Hepatocyte (in vitro differentiated cells): Measurements from ENCODE around the gene NEK10. TPM values are rescaled to one million over a fixed set of nuclear protein-coding genes. Genes with fewer than 3 reads are reported as not detected.

Source experiments
- DNase-seq: peaks from one replicate; pipeline ENCODE4 v3.0.0-alpha.2; 2016; ENCODE audit warnings: low spot score
- H2AFZ ChIP-seq: fragments of 200-600 bp; sonication (generic); 2 replicates; pipeline ENCODE4 v1.6.0; 2016; ENCODE audit warnings: antibody characterized with exemption, mild to moderate bottlenecking
- H3K27ac ChIP-seq: fragments of 200-600 bp; sonication (generic); 2 replicates; pipeline ENCODE4 v1.5.1; 2016; ENCODE audit warnings: mild to moderate bottlenecking
- H3K27me3 ChIP-seq: fragments of 200-600 bp; sonication (generic); 2 replicates; pipeline ENCODE4 v1.6.1; 2016
- H3K36me3 ChIP-seq: fragments of 200-600 bp; sonication (generic); replicated peaks from 2 replicates; pipeline ENCODE4 v1.5.1; 2016; ENCODE audit warnings: low read depth; ENCODE audit not compliant: insufficient read depth
- H3K4me1 ChIP-seq: fragments of 200-600 bp; sonication (generic); 2 replicates; pipeline ENCODE4 v1.5.1; 2016; ENCODE audit warnings: mild to moderate bottlenecking, moderate library complexity; ENCODE audit not compliant: insufficient read depth
- H3K4me2 ChIP-seq: fragments of 200-600 bp; sonication (generic); 2 replicates; pipeline ENCODE4 v1.6.0; 2016
- H3K4me3 ChIP-seq: fragments of 200-600 bp; sonication (generic); 2 replicates; pipeline ENCODE4 v1.5.1; 2016; ENCODE audit warnings: mild to moderate bottlenecking
- H3K79me2 ChIP-seq: fragments of 200-600 bp; sonication (generic); 2 replicates; pipeline ENCODE4 v1.6.0; 2017; ENCODE audit warnings: mild to moderate bottlenecking
- H3K9me2 ChIP-seq: fragments of 200-600 bp; sonication (generic); replicated peaks from 2 replicates; pipeline ENCODE4 v1.6.0; 2017; ENCODE audit warnings: mild to moderate bottlenecking; ENCODE audit not compliant: insufficient read depth
- H3K9me3 ChIP-seq: fragments of 200-600 bp; sonication (generic); 2 replicates; pipeline ENCODE4 v1.5.1; 2016; ENCODE audit warnings: low read depth, mild to moderate bottlenecking
- H4K20me1 ChIP-seq: fragments of 200-600 bp; sonication (generic); 2 replicates; pipeline ENCODE4 v1.6.0; 2016; ENCODE audit warnings: mild to moderate bottlenecking; ENCODE audit not compliant: insufficient read depth, poor library complexity, severe bottlenecking
- EZH2 ChIP-seq: fragments of 200-600 bp; sonication (generic); IDR thresholded peaks from 2 replicates; pipeline ENCODE4 v1.6.1; 2016; ENCODE audit warnings: antibody characterized with exemption, mild to moderate bottlenecking, borderline replicate concordance
- EZH2phosphoT487 ChIP-seq: fragments of 200-600 bp; sonication (generic); IDR thresholded peaks from one replicate; pipeline ENCODE4 v1.6.1; 2018; ENCODE audit warnings: antibody characterized with exemption, mild to moderate bottlenecking, low read depth, moderate library complexity; ENCODE audit not compliant: unreplicated experiment, severe bottlenecking
- WGBS: methylation state at CpG from one replicate; pipeline ENCODE4 v1.1.6; 2016; ENCODE audit warnings: low lambda C conversion rate; ENCODE audit errors: missing lambda C conversion rate; 5-methylcytosine and 5-hydroxymethylcytosine counted together
- polyA plus RNA-seq: library from polyadenylated mRNA; unstranded; fragments of >200 nt; fragmentation: Nextera tagmentation; extraction: Ambion mirVana; gene quantifications from 2 replicates; pipeline ENCODE4 v1.2.1, GENCODE V29; 2016
- total RNA-seq: library from RNA; depleted of rRNA; stranded (reverse); fragments of >200 nt; gene quantifications from 2 replicates; pipeline ENCODE4 v1.2.3, GENCODE V29; 2014
- TF ChIP-seq, protein P1 (sequence below): fragments of 200-600 bp; sonication (generic); IDR thresholded peaks from 2 replicates; pipeline ENCODE4 v1.5.1; 2016; ENCODE audit warnings: antibody characterized with exemption, mild to moderate bottlenecking; ENCODE audit not compliant: poor library complexity

The NEK10 gene
- total and polyA plus RNA-seq, 2 experiments from 2014 or later = 0.13 to 2.0 TPM

DNA sequence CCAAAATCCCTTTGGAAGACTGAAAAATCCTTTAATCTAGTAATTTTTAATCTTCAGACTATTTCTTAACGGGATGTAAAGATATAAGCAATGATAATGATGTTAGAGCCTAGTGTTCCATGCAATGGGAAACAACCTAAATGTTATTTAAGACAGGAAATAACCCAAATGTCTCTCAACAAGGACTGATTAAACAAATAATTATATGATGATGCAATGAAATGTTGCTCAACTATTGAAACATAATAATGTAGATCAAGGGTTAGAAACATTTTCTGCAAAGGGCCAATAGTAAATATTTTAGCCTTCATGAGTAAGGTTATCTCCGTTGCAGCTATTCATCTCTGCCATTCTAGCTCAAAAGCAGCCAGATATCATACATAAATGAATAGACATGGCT, 275.4 kb downstream of the NEK10 start:
- no peaks in the 10 kb centered on the region for H3K27me3 ChIP-seq
- no peaks in the 10 kb centered on the region for H3K36me3 ChIP-seq
- WGBS = 45% methylated on average over 2 of the region's 2 CpGs
- no peak for DNase-seq
- H3K4me2 ChIP-seq = no peak overlapping the region
- TF ChIP-seq EZH2phosphoT487 (no peak), EZH2 (no peak)
- TF ChIP-seq, protein P1, sequence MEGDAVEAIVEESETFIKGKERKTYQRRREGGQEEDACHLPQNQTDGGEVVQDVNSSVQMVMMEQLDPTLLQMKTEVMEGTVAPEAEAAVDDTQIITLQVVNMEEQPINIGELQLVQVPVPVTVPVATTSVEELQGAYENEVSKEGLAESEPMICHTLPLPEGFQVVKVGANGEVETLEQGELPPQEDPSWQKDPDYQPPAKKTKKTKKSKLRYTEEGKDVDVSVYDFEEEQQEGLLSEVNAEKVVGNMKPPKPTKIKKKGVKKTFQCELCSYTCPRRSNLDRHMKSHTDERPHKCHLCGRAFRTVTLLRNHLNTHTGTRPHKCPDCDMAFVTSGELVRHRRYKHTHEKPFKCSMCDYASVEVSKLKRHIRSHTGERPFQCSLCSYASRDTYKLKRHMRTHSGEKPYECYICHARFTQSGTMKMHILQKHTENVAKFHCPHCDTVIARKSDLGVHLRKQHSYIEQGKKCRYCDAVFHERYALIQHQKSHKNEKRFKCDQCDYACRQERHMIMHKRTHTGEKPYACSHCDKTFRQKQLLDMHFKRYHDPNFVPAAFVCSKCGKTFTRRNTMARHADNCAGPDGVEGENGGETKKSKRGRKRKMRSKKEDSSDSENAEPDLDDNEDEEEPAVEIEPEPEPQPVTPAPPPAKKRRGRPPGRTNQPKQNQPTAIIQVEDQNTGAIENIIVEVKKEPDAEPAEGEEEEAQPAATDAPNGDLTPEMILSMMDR = no peak
- H3K9me3 ChIP-seq = no peaks in the 10 kb centered on the region
- H3K4me1 ChIP-seq = peaks cover 3% of the 10 kb centered on the region
- no peak overlapping the region for H2AFZ ChIP-seq
- no peaks in the 10 kb centered on the region for H3K79me2 ChIP-seq
- no peaks in the 10 kb centered on the region for H3K9me2 ChIP-seq
- no peaks in the 10 kb centered on the region for H4K20me1 ChIP-seq
- H3K27ac ChIP-seq = no peak overlapping the region
- no peak overlapping the region for H3K4me3 ChIP-seq

DNA sequence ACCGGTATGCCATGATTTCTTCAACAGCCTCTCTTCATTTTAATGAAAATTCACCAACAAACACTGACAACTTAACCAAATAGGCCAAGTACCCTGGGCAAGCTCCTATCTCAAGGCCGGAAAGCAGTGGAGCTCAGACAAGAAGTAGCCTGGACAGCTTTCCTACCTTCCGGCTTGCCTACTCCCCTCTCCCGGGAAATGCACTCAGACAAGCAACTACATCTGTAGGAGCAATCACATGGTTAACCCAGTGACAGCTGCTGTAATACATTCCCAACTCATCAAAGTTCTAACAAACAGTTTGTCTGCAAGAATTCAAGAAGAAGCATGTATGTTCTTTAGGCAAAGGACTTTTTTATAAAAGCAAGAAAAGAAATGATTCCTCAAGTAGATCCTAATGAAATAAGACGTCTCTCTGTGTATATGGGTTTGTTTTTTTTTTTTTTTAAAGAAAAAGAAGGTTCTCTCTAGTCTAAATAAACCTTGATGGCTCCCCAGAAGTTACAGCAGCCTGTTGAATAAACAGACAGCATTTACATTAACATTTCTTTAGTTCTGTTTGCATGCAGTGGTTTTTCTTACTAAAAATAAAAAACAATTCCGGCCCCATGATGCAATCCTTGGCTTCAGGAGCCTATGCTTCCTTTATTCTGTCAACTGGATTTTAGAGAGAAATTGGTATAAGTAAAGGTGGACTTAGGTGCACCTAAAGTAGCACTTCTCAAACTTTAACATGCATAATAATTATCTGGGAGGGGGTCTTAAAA, 278.7 kb downstream of the NEK10 start:
- Histone ChIP-seq H4K20me1 (no peaks in the 10 kb centered on the region), H2AFZ (no peak overlapping the region), H3K79me2 (no peaks in the 10 kb centered on the region), H3K4me1 (peaks cover 3% of the 10 kb centered on the region), H3K4me2 (no peak overlapping the region), H3K9me3 (no peaks in the 10 kb centered on the region), H3K27ac (no peak overlapping the region), H3K36me3 (no peaks in the 10 kb centered on the region), H3K27me3 (no peaks in the 10 kb centered on the region), H3K4me3 (no peak overlapping the region), H3K9me2 (no peaks in the 10 kb centered on the region)
- TF ChIP-seq EZH2 (no peak), EZH2phosphoT487 (no peak)
- TF ChIP-seq, protein P1 = no peak
- DNase-seq = no peak
- 64% methylated on average over 6 of the region's 6 CpGs for WGBS

DNA sequence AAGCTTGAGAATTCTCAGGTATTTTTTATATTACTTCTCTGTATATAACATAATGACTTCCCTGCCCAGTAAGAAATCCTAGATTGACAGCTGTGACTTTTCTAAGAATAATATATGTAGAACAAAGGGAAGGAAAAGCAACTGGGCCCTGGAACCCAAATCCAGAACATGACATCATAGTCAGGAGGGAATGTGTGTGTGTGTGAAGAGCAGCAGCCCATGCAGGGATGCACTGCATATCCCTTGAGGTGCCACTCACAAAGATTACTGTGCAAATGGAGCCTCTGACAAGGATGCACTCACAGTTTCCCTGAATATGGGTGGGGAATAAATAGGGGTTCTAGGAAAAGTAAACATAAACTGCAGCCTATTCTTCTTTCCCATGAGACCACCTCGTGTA, 279.5 kb downstream of the NEK10 start:
- Histone ChIP-seq H3K4me3 (no peak overlapping the region), H3K36me3 (no peaks in the 10 kb centered on the region), H3K4me1 (no peaks in the 10 kb centered on the region), H4K20me1 (no peaks in the 10 kb centered on the region), H3K27ac (no peak overlapping the region), H3K9me3 (no peaks in the 10 kb centered on the region), H2AFZ (no peak overlapping the region), H3K27me3 (no peaks in the 10 kb centered on the region), H3K9me2 (no peaks in the 10 kb centered on the region), H3K79me2 (no peaks in the 10 kb centered on the region), H3K4me2 (no peak overlapping the region)
- DNase-seq = no peak
- WGBS = 81% methylated on average over 1 of the region's 1 CpG
- TF ChIP-seq EZH2phosphoT487 (no peak), EZH2 (no peak)
- TF ChIP-seq, protein P1 = no peak
